HG03060 (cell line): Measurements from ENCODE around the gene TMEM69.
"Not testable (repeated sequence)": the region's sequence is repeated elsewhere in the genome, so short reads cannot be mapped to it uniquely, and the experiment has no call there.

Source experiments
- ATAC-seq: cut with Tn5 transposase; IDR thresholded peaks from one replicate; pipeline ENCODE4 v1.9.1; 2021; ENCODE audit warnings: low read depth, moderate number of reproducible peaks; ENCODE audit not compliant: unreplicated experiment

The TMEM69 gene

DNA sequence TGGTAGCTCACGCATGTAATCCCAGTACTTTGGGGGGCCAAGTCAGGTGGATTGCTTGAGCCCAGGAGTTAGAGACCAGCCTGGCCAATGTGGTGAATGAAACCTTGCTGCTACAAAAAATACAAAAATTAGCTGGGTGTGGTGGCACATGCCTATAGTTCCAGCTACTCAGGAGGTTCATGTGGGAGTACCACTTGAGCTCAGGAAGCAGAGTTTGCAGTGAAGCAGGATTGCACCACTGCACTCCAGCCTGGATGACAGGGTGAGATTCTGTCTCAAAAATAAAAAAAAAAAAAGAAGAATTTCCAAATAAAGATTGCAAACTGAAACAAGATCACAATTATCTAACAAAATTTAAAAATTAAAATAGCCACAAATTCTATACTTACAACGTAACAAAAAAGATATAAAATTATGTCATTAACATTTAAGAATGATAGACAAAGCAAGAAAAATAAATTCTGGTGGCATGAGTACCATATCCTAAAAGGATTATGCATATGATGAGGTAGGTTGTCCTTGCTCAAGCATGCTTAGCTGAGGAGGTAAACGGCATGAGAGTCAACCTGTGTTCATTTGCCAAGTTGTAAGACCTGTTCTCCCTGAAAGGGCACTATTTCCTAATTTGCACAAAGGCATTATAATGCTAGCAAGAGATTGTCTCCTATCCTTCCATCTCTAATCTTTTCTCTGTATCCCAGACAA, 42.2 kb downstream of the TMEM69 start:
- ATAC-seq = no peak

DNA sequence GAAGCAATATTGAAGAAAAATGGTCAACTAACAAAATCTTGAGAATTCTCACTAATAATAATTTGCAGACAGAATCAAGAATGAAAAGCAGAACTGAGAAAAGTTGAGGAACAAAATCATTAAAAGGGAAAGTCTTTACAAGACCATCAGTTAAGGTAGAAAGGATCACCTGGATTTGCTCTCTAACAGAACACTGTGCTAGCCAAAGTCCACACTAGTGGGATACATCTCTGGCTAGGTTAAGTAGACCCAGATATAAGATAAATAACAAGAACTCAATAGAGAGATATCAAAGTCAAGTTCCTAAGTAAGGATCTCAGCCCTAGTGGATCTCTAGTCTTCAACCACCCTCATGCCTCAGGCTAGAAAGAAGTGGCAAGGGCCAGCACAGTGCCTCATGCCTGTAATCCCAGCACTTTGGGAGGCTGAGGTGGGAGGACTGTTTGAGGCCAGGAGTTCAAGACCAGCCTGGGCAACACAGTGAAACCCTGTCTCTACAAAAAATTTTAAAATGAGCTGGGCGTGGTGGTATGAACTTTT, 42.9 kb downstream of the TMEM69 start:
- no peak for ATAC-seq

DNA sequence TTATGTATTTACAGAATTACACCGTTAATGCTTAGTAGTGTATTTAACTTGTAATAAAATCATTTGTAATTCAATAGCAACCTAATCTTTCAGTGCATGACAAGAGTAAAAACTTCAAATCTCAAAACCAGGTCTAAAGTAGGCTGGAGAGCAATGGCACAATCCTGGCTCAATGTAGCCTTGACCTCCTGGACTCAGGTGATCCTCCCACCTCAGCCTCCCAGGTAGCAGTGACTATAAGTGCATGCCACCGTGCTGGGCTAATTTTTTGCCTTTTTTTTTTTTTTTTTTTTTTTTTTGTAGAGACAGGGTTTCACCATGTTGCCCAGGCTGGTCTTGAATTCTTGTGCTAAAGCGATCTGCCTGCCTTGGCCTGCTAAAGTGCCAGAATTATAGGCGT, 51.2 kb downstream of the TMEM69 start:
- no peak for ATAC-seq

DNA sequence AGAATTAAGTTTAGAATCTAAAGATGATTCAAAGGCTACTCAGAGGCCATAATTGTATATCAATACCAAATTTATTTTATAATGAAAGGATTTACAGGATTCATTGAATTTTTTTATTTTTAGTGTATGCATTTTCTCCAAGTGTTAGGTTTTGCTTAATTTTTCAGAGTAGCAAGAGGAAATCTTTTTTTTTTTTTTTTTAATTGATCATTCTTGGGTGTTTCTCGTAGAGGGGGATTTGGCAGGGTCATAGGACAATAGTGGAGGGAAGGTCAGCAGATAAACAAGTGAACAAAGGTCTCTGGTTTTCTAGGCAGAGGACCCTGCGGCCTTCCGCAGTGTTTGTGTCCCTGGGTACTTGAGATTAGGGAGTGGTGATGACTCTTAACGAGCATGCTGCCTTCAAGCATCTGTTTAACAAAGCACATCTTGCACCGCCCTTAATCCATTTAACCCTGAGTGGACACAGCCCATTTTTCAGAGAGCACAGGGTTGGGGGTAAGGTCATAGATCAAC, 51.7 kb downstream of the TMEM69 start:
- not testable (repeated sequence) for ATAC-seq
